ENCODE results near the gene ALAS2. TPM values are rescaled to one million over a fixed set of nuclear protein-coding genes. Genes with fewer than 3 reads are reported as not detected.
"Not testable (repeated sequence)": the region's sequence is repeated elsewhere in the genome, so short reads cannot be mapped to it uniquely, and the experiment has no call there.

Gene ALAS2
- polyA plus RNA-seq, 4 donors: 0.30 to 4.3 (median 3.7) TPM; not detected in 1

DNA sequence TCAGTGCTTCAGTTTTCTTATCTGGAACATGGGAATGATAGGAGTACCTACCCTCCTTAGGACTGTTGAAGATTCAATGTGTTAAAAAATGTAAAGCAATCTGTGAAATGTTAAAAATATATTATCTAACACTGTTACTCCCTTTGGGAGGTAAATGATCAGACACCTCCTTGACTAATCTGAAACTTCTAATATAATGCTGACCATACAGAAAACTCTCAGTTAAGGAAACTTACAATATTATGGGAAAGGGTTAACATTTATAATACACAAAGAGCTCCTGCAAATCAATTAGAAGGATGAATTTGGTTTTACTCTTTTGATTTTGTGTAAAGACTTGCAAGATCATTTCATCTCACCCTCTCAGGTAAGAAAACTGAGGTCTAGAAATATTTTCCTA lies 35.2 kb downstream of the ALAS2 start:
- Histone ChIP-seq H3K4me3 (ENCODE audit: low read depth in 1 of 3, low read length in 3 of 3) (no peak overlapping the region), H3K9me3 (ENCODE audit: control insufficient read depth in 2 of 2, insufficient read depth in 1 of 2, low read depth in 1 of 2, low read length in 1 of 2) (no peaks in the 10 kb centered on the region), H3K27me3 (ENCODE audit: control insufficient read depth in 3 of 3, insufficient read depth in 3 of 3, low read length in 3 of 3) (peaks cover 0 to 3% (median 0%) of the 10 kb centered on the region in 3 donors), H3K27ac (ENCODE audit: low read depth in 1 of 3, low read length in 2 of 3) (no peak overlapping the region), H3K36me3 (ENCODE audit: control insufficient read depth in 3 of 3, insufficient read depth in 2 of 3, low read depth in 1 of 3, low read length in 3 of 3) (no peaks in the 10 kb centered on the region), H3K4me1 (ENCODE audit: control insufficient read depth in 3 of 3, insufficient read depth in 2 of 3, low read depth in 1 of 3, low read length in 2 of 3) (no peaks in the 10 kb centered on the region)
- no peak for FAIRE-seq
- DNase-seq: no peak

DNA sequence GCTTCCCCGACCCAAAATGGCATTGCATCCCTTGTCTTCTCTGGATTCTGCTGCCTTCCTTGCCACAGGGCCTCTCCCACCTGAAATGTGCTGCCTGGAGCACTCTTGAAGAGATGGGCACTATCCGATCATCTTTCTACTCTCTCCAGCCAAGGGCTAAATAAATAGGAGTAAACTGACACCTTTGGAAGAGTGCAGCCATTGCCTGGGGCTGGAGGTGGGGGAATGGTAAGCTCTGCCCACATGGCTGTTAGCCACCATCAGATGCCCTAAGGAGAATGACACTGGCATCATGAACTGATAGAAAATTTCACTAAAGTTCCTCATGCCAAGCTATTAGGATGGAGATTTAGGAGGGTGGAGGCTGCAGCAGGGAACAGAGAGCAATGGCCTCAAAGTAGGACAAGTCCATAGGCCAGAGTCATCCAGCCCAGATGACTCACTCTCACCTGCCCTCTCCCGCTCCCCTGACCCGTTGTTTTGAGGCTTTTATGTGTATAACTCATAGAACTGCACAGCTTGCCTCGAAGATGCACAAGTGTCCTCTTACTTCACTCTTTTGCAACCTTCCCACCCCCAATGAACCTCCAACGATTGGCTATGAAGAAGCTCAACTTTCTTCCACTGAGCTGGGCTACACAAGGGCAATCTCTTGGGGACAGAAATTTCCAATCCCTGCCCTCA lies 36.0 kb downstream of the ALAS2 start:
- H3K4me1 ChIP-seq (ENCODE audit: control insufficient read depth in 3 of 3, insufficient read depth in 2 of 3, low read depth in 1 of 3, low read length in 2 of 3): no peaks in the 10 kb centered on the region
- no peak overlapping the region for H3K27ac ChIP-seq (ENCODE audit: low read depth in 1 of 3, low read length in 2 of 3)
- DNase-seq: peak in 1 of 2 donors; percentile 51
- H3K9me3 ChIP-seq (ENCODE audit: control insufficient read depth in 2 of 2, insufficient read depth in 1 of 2, low read depth in 1 of 2, low read length in 1 of 2): no peaks in the 10 kb centered on the region
- 63 to 85% (median 78%) methylated on average over 6 of the region's 6 CpGs for WGBS, 3 donors
- no peaks in the 10 kb centered on the region for H3K36me3 ChIP-seq (ENCODE audit: control insufficient read depth in 3 of 3, insufficient read depth in 2 of 3, low read depth in 1 of 3, low read length in 3 of 3)
- FAIRE-seq: no peak
- peaks cover 0 to 3% (median 0%) of the 10 kb centered on the region in 3 donors for H3K27me3 ChIP-seq (ENCODE audit: control insufficient read depth in 3 of 3, insufficient read depth in 3 of 3, low read length in 3 of 3)
- H3K4me3 ChIP-seq (ENCODE audit: low read depth in 1 of 3, low read length in 3 of 3): no peak overlapping the region

DNA sequence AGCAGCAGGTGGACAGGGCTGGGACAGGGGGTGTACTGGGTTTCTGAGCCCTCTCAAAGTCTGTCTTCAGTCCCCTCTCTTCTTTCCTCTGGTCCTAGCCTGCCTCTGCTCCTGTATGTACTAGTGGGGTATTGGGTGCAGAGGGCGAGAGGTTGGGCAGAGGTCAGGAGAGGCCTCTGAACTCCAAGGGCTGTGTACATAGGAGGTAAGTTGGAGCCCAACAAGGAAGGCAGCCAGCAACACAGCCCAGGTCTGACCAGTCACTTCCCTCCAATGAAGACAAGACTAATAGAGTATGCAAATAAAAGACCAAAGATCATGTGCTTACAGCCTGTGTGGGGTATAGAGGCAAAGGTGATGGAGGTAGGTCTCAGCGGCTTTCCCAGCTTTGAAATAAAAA lies 36.7 kb downstream of the ALAS2 start, which contains the start of gene PFKFB1:
TSS of gene PFKFB1 (minus strand) at position 90 of the 400 bp plus-strand sequence. CDS start 181 bp downstream, outside the sequence.
- no peaks in the 10 kb centered on the region for H3K36me3 ChIP-seq (ENCODE audit: control insufficient read depth in 3 of 3, insufficient read depth in 2 of 3, low read depth in 1 of 3, low read length in 3 of 3)
- H3K27ac ChIP-seq (ENCODE audit: low read depth in 1 of 3, low read length in 2 of 3): no peak within 1 kb of the TSS
- H3K4me3 ChIP-seq (ENCODE audit: low read depth in 1 of 3, low read length in 3 of 3): no peak within 1 kb of the TSS
- no peak for FAIRE-seq
- no peaks in the 10 kb centered on the region for H3K4me1 ChIP-seq (ENCODE audit: control insufficient read depth in 3 of 3, insufficient read depth in 2 of 3, low read depth in 1 of 3, low read length in 2 of 3)
- WGBS, 3 donors: 52 to 87% (median 78%) methylated on average over 2 of the region's 2 CpGs
- no peaks in the 10 kb centered on the region for H3K9me3 ChIP-seq (ENCODE audit: control insufficient read depth in 2 of 2, insufficient read depth in 1 of 2, low read depth in 1 of 2, low read length in 1 of 2)
- peak in 1 of 2 donors; percentile 7 for DNase-seq
- peaks cover 0 to 3% (median 0%) of the 10 kb centered on the region in 3 donors for H3K27me3 ChIP-seq (ENCODE audit: control insufficient read depth in 3 of 3, insufficient read depth in 3 of 3, low read length in 3 of 3)

DNA sequence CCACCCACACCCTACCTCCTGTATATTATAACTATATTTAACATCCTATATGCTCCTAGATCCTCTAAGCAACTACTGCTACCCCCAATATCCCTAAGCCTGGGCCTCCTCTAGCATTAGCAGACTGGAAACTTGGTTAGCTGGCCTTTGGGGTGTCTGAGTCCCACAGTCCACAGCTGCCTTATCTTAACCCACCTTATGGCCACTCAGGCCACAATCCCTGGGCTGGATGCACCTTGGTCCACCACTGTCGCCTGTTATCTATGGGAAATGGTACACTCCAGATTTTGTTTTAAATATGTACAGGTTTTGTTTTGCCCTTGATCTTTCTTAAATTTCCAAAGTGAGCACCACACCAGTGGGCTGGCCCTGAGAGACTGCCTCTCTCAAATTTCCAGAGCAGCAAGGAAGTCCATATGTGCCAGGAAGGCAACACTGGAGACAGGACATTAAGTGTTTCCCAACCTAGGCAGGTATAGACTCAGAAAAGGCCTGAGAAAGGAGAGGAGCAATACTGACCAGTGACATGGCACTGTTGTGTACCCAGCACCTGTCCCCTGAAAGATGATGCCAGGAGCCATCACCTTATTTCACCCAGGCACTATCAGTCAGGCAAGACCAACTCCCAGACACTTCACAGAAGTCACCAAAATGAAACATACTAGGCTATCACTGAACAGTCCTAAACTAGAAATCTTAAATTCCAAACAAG lies 37.7 kb downstream of the ALAS2 start:
- H3K9me3 ChIP-seq (ENCODE audit: control insufficient read depth in 2 of 2, insufficient read depth in 1 of 2, low read depth in 1 of 2, low read length in 1 of 2): no peaks in the 10 kb centered on the region
- no peak overlapping the region for H3K4me3 ChIP-seq (ENCODE audit: low read depth in 1 of 3, low read length in 3 of 3)
- peaks cover 0 to 3% (median 0%) of the 10 kb centered on the region in 3 donors for H3K27me3 ChIP-seq (ENCODE audit: control insufficient read depth in 3 of 3, insufficient read depth in 3 of 3, low read length in 3 of 3)
- no peaks in the 10 kb centered on the region for H3K4me1 ChIP-seq (ENCODE audit: control insufficient read depth in 3 of 3, insufficient read depth in 2 of 3, low read depth in 1 of 3, low read length in 2 of 3)
- H3K36me3 ChIP-seq (ENCODE audit: control insufficient read depth in 3 of 3, insufficient read depth in 2 of 3, low read depth in 1 of 3, low read length in 3 of 3): no peaks in the 10 kb centered on the region
- FAIRE-seq (no peak), DNase-seq (no peak)
- H3K27ac ChIP-seq (ENCODE audit: low read depth in 1 of 3, low read length in 2 of 3): no peak overlapping the region
- 85 to 100% (median 100%) methylated on average over 1 of the region's 1 CpG for WGBS, 3 donors

DNA sequence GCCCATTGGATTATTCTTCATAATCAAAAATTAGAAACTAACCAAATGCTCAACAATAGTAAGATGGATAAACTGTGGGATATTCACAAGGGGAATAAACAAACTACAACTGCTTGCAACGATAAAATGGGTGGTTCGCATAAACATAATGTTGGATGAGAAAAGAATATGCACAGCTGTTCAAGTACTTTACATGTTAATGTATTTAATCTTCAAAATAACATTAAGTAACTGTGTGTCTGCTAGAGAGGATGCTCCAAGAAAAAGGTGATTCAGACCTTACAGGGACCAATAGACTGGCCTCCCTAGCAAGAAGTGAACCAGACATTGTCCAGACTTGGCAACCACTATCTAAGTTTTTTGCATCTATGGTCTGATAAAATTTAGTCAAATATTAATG lies 39.1 kb downstream of the ALAS2 start:
- DNase-seq (no peak), FAIRE-seq (no peak)
- no peaks in the 10 kb centered on the region for H3K9me3 ChIP-seq (ENCODE audit: control insufficient read depth in 2 of 2, insufficient read depth in 1 of 2, low read depth in 1 of 2, low read length in 1 of 2)
- H3K4me1 ChIP-seq (ENCODE audit: control insufficient read depth in 3 of 3, insufficient read depth in 2 of 3, low read depth in 1 of 3, low read length in 2 of 3): no peaks in the 10 kb centered on the region
- no peaks in the 10 kb centered on the region for H3K36me3 ChIP-seq (ENCODE audit: control insufficient read depth in 3 of 3, insufficient read depth in 2 of 3, low read depth in 1 of 3, low read length in 3 of 3)
- no peaks in the 10 kb centered on the region for H3K27me3 ChIP-seq (ENCODE audit: control insufficient read depth in 3 of 3, insufficient read depth in 3 of 3, low read length in 3 of 3)
- no peak overlapping the region for H3K27ac ChIP-seq (ENCODE audit: low read depth in 1 of 3, low read length in 2 of 3)
- H3K4me3 ChIP-seq (ENCODE audit: low read depth in 1 of 3, low read length in 3 of 3): no peak overlapping the region
- WGBS, 3 donors: 77 to 89% (median 83%) methylated on average over 2 of the region's 2 CpGs

DNA sequence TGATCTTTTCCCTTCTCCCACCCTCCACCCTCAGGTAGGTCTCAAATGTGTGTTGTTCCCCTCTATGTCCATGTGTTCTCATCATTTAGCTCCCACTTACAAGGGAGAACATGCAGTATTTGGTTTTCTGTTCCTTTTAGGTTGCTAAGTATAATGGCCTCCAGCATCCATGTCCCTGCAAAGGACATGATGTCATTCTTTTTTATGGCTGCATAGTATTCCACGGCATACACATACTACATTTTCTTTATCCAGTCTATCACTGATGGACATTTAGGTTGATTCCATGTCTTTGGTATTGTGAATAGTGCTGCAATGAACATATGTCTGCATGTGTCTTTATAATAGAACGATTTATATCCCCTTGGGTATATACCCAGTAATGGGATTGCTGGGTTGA lies 47.5 kb downstream of the ALAS2 start:
- not testable (repeated sequence) for DNase-seq; H3K36me3 ChIP-seq (ENCODE audit: control insufficient read depth in 3 of 3, insufficient read depth in 2 of 3, low read depth in 1 of 3, low read length in 3 of 3); H3K27ac ChIP-seq (ENCODE audit: low read depth in 1 of 3, low read length in 2 of 3); H3K9me3 ChIP-seq (ENCODE audit: control insufficient read depth in 2 of 2, insufficient read depth in 1 of 2, low read depth in 1 of 2, low read length in 1 of 2); H3K4me3 ChIP-seq (ENCODE audit: low read depth in 1 of 3, low read length in 3 of 3); H3K4me1 ChIP-seq (ENCODE audit: control insufficient read depth in 3 of 3, insufficient read depth in 2 of 3, low read depth in 1 of 3, low read length in 2 of 3); H3K27me3 ChIP-seq (ENCODE audit: control insufficient read depth in 3 of 3, insufficient read depth in 3 of 3, low read length in 3 of 3); FAIRE-seq
- 89 to 97% (median 90%) methylated on average over 2 of the region's 2 CpGs for WGBS, 3 donors

DNA sequence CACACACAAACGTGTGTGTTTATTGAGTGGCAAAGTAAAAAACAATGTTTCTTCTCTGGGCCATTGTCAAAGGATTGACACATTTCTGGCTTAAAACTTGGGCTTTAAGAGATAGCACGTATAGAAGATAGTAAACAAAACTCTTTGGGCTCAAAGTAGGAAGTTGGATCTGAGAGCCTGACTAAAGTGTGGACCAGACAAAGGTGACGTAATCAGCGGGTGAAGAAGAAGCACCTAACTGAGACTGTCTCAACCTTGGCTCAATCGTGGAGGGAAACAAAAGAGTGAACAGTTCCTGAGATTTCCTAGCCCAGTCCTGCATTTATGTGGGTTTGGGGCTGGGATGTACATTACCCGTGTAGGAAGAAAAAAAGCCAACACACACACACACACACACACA lies 50.4 kb downstream of the ALAS2 start:
- Histone ChIP-seq H3K9me3 (ENCODE audit: control insufficient read depth in 2 of 2, insufficient read depth in 1 of 2, low read depth in 1 of 2, low read length in 1 of 2) (no peaks in the 10 kb centered on the region), H3K27me3 (ENCODE audit: control insufficient read depth in 3 of 3, insufficient read depth in 3 of 3, low read length in 3 of 3) (no peaks in the 10 kb centered on the region), H3K36me3 (ENCODE audit: control insufficient read depth in 3 of 3, insufficient read depth in 2 of 3, low read depth in 1 of 3, low read length in 3 of 3) (no peaks in the 10 kb centered on the region), H3K27ac (ENCODE audit: low read depth in 1 of 3, low read length in 2 of 3) (no peak overlapping the region), H3K4me3 (ENCODE audit: low read depth in 1 of 3, low read length in 3 of 3) (no peak overlapping the region), H3K4me1 (ENCODE audit: control insufficient read depth in 3 of 3, insufficient read depth in 2 of 3, low read depth in 1 of 3, low read length in 2 of 3) (no peaks in the 10 kb centered on the region)
- no peak for DNase-seq
- FAIRE-seq: no peak
- 63 to 75% (median 72%) methylated on average over 6 of the region's 6 CpGs for WGBS, 3 donors

DNA sequence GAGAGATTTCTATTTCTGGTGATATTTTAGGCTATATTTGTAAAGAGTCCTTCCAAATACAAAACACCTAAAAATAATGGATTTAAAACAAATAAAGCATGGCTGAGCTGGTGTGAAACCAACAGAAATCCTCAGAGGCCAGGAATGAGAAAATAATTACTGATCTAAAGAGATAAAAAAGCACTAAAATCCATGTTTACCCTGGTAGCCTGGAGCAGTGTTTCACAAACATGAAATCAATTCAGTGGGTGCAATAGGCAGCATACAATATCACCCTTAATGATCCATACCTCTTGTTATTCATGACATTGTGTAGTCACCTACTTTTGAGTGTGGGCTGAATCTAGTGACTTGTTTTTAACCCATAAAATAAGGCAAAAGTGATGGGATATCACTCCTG lies 51.3 kb downstream of the ALAS2 start:
- no peak overlapping the region for H3K4me3 ChIP-seq (ENCODE audit: low read depth in 1 of 3, low read length in 3 of 3)
- no peaks in the 10 kb centered on the region for H3K9me3 ChIP-seq (ENCODE audit: control insufficient read depth in 2 of 2, insufficient read depth in 1 of 2, low read depth in 1 of 2, low read length in 1 of 2)
- H3K4me1 ChIP-seq (ENCODE audit: control insufficient read depth in 3 of 3, insufficient read depth in 2 of 3, low read depth in 1 of 3, low read length in 2 of 3): no peaks in the 10 kb centered on the region
- H3K36me3 ChIP-seq (ENCODE audit: control insufficient read depth in 3 of 3, insufficient read depth in 2 of 3, low read depth in 1 of 3, low read length in 3 of 3): no peaks in the 10 kb centered on the region
- DNase-seq (no peak), FAIRE-seq (no peak)
- H3K27me3 ChIP-seq (ENCODE audit: control insufficient read depth in 3 of 3, insufficient read depth in 3 of 3, low read length in 3 of 3): no peaks in the 10 kb centered on the region
- H3K27ac ChIP-seq (ENCODE audit: low read depth in 1 of 3, low read length in 2 of 3): no peak overlapping the region
